ENCODE measurements around the gene CTU2.

The CTU2 gene

GRCh38 chr16:88677721-88678120, 28.6 kb upstream of the CTU2 start:
- TF ChIP-seq, protein P1, sequence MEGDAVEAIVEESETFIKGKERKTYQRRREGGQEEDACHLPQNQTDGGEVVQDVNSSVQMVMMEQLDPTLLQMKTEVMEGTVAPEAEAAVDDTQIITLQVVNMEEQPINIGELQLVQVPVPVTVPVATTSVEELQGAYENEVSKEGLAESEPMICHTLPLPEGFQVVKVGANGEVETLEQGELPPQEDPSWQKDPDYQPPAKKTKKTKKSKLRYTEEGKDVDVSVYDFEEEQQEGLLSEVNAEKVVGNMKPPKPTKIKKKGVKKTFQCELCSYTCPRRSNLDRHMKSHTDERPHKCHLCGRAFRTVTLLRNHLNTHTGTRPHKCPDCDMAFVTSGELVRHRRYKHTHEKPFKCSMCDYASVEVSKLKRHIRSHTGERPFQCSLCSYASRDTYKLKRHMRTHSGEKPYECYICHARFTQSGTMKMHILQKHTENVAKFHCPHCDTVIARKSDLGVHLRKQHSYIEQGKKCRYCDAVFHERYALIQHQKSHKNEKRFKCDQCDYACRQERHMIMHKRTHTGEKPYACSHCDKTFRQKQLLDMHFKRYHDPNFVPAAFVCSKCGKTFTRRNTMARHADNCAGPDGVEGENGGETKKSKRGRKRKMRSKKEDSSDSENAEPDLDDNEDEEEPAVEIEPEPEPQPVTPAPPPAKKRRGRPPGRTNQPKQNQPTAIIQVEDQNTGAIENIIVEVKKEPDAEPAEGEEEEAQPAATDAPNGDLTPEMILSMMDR (IDR thresholded peaks at IDR 0.05): no peak
- Histone ChIP-seq H3K36me3 (peaks cover 76% of the 10 kb centered on the region), H3K27me3 (no peaks in the 10 kb centered on the region), H3K27ac (no peak overlapping the region), H3K9me3 (no peaks in the 10 kb centered on the region), H3K4me3 (ENCODE audit: low read depth in 1 of 2, low read length in 1 of 2) (no peak overlapping the region), H3K4me1 (ENCODE audit: control insufficient read depth in 1 of 2, insufficient read depth in 1 of 2, low read depth in 1 of 2, low read length in 1 of 2) (peaks cover 26 to 30% of the 10 kb centered on the region in 2 experiments)

GRCh38 chr16:88678224-88678979, 27.9 kb upstream of the CTU2 start:
- no peak overlapping the region for H3K27ac ChIP-seq
- H3K4me3 ChIP-seq (ENCODE audit: low read depth in 1 of 2, low read length in 1 of 2): no peak overlapping the region
- H3K4me1 ChIP-seq (ENCODE audit: control insufficient read depth in 1 of 2, insufficient read depth in 1 of 2, low read depth in 1 of 2, low read length in 1 of 2): peaks cover 30% of the 10 kb centered on the region in 2 experiments
- no peaks in the 10 kb centered on the region for H3K27me3 ChIP-seq
- H3K9me3 ChIP-seq: no peaks in the 10 kb centered on the region
- TF ChIP-seq, protein P1 (IDR thresholded peaks at IDR 0.05): no peak
- H3K36me3 ChIP-seq: peaks cover 73% of the 10 kb centered on the region

GRCh38 chr16:88680554-88681083, 25.7 kb upstream of the CTU2 start:
- H3K27me3 ChIP-seq: no peaks in the 10 kb centered on the region
- peak overlapping the region; percentile 89 for H3K27ac ChIP-seq
- peaks cover 55% of the 10 kb centered on the region for H3K36me3 ChIP-seq
- H3K4me3 ChIP-seq (ENCODE audit: low read depth in 1 of 2, low read length in 1 of 2): peak overlapping the region in 1 of 2 experiments; percentile 57
- H3K9me3 ChIP-seq: no peaks in the 10 kb centered on the region
- TF ChIP-seq, protein P1 (IDR thresholded peaks at IDR 0.05): no peak
- peaks cover 51% of the 10 kb centered on the region in 2 experiments for H3K4me1 ChIP-seq (ENCODE audit: control insufficient read depth in 1 of 2, insufficient read depth in 1 of 2, low read depth in 1 of 2, low read length in 1 of 2)

DNA sequence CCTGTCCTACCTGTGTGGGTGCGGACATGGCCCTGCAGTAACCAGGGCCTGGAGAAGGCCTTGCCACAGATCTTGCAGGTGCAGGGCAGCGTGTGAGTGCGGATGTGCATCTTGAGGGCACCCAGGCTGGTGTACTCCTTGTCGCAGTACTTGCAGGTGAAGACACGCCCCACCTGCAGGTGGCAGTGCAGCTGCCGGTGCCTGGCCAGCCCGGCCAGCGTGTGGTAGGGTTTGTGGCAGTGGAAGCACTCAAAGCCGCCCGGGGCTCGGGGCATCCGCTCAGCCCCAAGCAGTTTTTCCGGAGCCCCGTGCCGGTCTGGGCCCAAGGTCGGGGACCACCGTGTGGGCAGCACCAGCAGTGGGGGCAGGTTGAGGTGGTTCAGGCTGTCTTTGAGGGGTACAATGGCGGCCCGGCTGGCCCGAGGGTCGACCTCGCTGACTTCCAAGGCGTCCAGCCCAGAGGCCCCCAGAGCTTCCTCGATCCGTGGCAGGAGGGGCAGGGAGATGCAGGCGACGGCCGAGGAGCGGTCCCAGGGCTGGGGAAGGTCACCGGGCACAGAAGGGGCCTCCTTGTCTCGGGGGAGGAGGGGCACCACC, 25.1 kb upstream of the CTU2 start:
- Histone ChIP-seq H3K36me3 (peaks cover 49% of the 10 kb centered on the region), H3K4me1 (ENCODE audit: control insufficient read depth in 1 of 2, insufficient read depth in 1 of 2, low read depth in 1 of 2, low read length in 1 of 2) (peaks cover 52 to 56% of the 10 kb centered on the region in 2 experiments), H3K27ac (peak overlapping the region; percentile 89), H3K4me3 (ENCODE audit: low read depth in 1 of 2, low read length in 1 of 2) (peak overlapping the region; percentile 37 to 57), H3K9me3 (no peaks in the 10 kb centered on the region), H3K27me3 (no peaks in the 10 kb centered on the region)
- TF ChIP-seq, protein P1 (IDR thresholded peaks at IDR 0.05): peak; percentile 57

- H3K4me3 ChIP-seq (ENCODE audit: low read depth in 1 of 2, low read length in 1 of 2): peak overlapping the region; percentile 37 to 57
These were observed 24.4 kb upstream of the CTU2 start for GRCh38 chr16:88681709-88682451.

More at GRCh38 chr16:88681709-88682451, 24.4 kb upstream of the CTU2 start:
- Histone ChIP-seq H3K27me3 (no peaks in the 10 kb centered on the region), H3K4me1 (ENCODE audit: control insufficient read depth in 1 of 2, insufficient read depth in 1 of 2, low read depth in 1 of 2, low read length in 1 of 2) (peaks cover 56 to 62% of the 10 kb centered on the region in 2 experiments), H3K9me3 (no peaks in the 10 kb centered on the region), H3K36me3 (peaks cover 42% of the 10 kb centered on the region), H3K27ac (peak overlapping the region; percentile 89)
- TF ChIP-seq, protein P1 (IDR thresholded peaks at IDR 0.05): no peak
